OCI-LY7 (cell line): Measurements from ENCODE around the gene TBC1D30. TPM values are rescaled to one million over a fixed set of nuclear protein-coding genes. Genes with fewer than 3 reads are reported as not detected.

Experiments used
- BruUV-seq: library from RNA; stranded (reverse); fragments of 400-500 nt; replicated peaks from 2 replicates; lab custom pipeline; 2021; lab: Mats Ljungman, UMichigan
- CTCF ChIA-PET: fragments of 300-600 bp; sonication (Branson Sonifier 250); formaldehyde crosslinking; loops from one replicate; lab custom pipeline; 2022; ENCODE audit warnings: antibody characterized with exemption; ENCODE audit not compliant: unreplicated experiment; lab: Charles Lee
- POLR2A ChIA-PET: fragments of 300-600 bp; sonication (Branson Sonifier 250); formaldehyde crosslinking; loops from one replicate; lab custom pipeline; 2022; ENCODE audit warnings: antibody characterized with exemption; lab: Charles Lee
- DNase-seq: peaks from one replicate; pipeline ENCODE4 v3.0.0-alpha.2; 2015; ENCODE audit warnings: low spot score
- H2AFZ ChIP-seq: fragments of 200-600 bp; sonication (generic), shearing (Covaris generic); 2 replicates; pipeline ENCODE4 v1.6.1; 2014; ENCODE audit warnings: mild to moderate bottlenecking, antibody characterized with exemption, low read length, moderate library complexity
- H3K27ac ChIP-seq: fragments of 200-600 bp; sonication (generic); 2 replicates; pipeline ENCODE4 v1.5.1; 2014; ENCODE audit warnings: mixed run types, low read depth, mild to moderate bottlenecking, moderate library complexity, low read length, inconsistent platforms; ENCODE audit not compliant: poor library complexity, severe bottlenecking
- H3K36me3 ChIP-seq: fragments of 200-600 bp; sonication (generic); 2 replicates; pipeline ENCODE4 v1.6.1; 2014; ENCODE audit warnings: mild to moderate bottlenecking, antibody characterized with exemption, low read length, moderate library complexity, mixed read lengths; ENCODE audit not compliant: insufficient read depth
- H3K4me1 ChIP-seq: fragments of 200-600 bp; sonication (generic); 2 replicates; pipeline ENCODE4 v1.5.1; 2014; ENCODE audit warnings: mild to moderate bottlenecking, low read length; ENCODE audit not compliant: insufficient read depth, poor library complexity, severe bottlenecking
- H3K4me2 ChIP-seq: fragments of 200-600 bp; sonication (generic); 2 replicates; pipeline ENCODE4 v1.6.1; 2014; ENCODE audit warnings: mild to moderate bottlenecking, low read length
- H3K4me3 ChIP-seq: fragments of 200-600 bp; sonication (generic); 2 replicates; pipeline ENCODE4 v1.5.1; 2014; ENCODE audit warnings: mild to moderate bottlenecking, low read depth, low read length; ENCODE audit not compliant: poor library complexity, severe bottlenecking
- H3K79me2 ChIP-seq: fragments of 200-600 bp; sonication (generic); 2 replicates; pipeline ENCODE4 v1.6.1; 2016; ENCODE audit warnings: low read depth, mild to moderate bottlenecking, low read length, moderate library complexity, mixed read lengths; ENCODE audit not compliant: insufficient read depth
- H3K9me2 ChIP-seq: fragments of 200-600 bp; sonication (generic); 2 replicates; pipeline ENCODE4 v1.6.1; 2016; ENCODE audit warnings: mild to moderate bottlenecking, low read length, mixed read lengths; ENCODE audit not compliant: insufficient read depth
- H3K9me3 ChIP-seq: fragments of 200-600 bp; sonication (generic); 2 replicates; pipeline ENCODE4 v1.6.1; 2014; ENCODE audit warnings: mild to moderate bottlenecking, mixed run types, low read length, mixed read lengths
- H4K20me1 ChIP-seq: fragments of 200-600 bp; sonication (generic); 2 replicates; pipeline ENCODE4 v1.6.1; 2014; ENCODE audit warnings: mild to moderate bottlenecking, antibody characterized with exemption, low read length, moderate library complexity, mixed read lengths; ENCODE audit not compliant: insufficient read depth
- CTCF ChIP-seq: fragments of 200-600 bp; sonication (generic); conservative IDR thresholded peaks from 2 replicates; pipeline ENCODE4 v1.5.1; 2014; ENCODE audit warnings: mild to moderate bottlenecking, antibody characterized with exemption, low read length, moderate library complexity, mixed read lengths
- EZH2phosphoT487 ChIP-seq: fragments of 200-600 bp; sonication (generic); IDR thresholded peaks from 2 replicates; pipeline ENCODE4 v1.6.1; 2018; ENCODE audit warnings: low read depth, borderline replicate concordance, mild to moderate bottlenecking, mixed run types, antibody characterized with exemption, low read length, moderate library complexity, mixed read lengths
- intact Hi-C: fragments of 100-400 bp; cut with micrococcal nuclease; formaldehyde crosslinking; loops from one replicate; pipeline ENCODE4 v1.10.0; 2022; ENCODE audit not compliant: unreplicated experiment
- total RNA-seq, 2 experiments: library from RNA; depleted of rRNA in 1 of 2; stranded (reverse); fragments of >200 nt in 1 of 2; shearing (Covaris generic) in 1 of 2; gene quantifications; 2 replicates each; pipeline ENCODE4 v1.2.3, GENCODE V29; 2014 to 2022

TBC1D30 gene
- total RNA-seq, 2 experiments from 2014 or later, result 0.13 to 4.6 TPM

GRCh38 chr12:64833928-64834327 is 9.5 kb downstream of the TBC1D30 start:
- Histone ChIP-seq H3K36me3 (no peaks in the 10 kb centered on the region), H3K27ac (no peak overlapping the region), H3K79me2 (no peaks in the 10 kb centered on the region), H3K4me1 (no peaks in the 10 kb centered on the region), H3K9me2 (no peaks in the 10 kb centered on the region), H3K4me3 (no peak overlapping the region), H3K9me3 (no peaks in the 10 kb centered on the region), H3K4me2 (no peak overlapping the region), H2AFZ (no peak overlapping the region), H4K20me1 (no peaks in the 10 kb centered on the region)
- no peak for DNase-seq
- intact Hi-C loops, result no loop called here
- no peak for TF ChIP-seq CTCF
- no peak for TF ChIP-seq EZH2phosphoT487
- BruUV-seq, result no TSS peak
- ChIA-PET CTCF (no interaction called here), POLR2A (interaction anchor here (0.6 to 0.7 kb wide), 2 partner anchors 469 to 658 kb away, joined by 3 to 5 read pairs; no protein-coding TSS in a partner anchor)

- intact Hi-C loops, result no loop called here
- H3K4me2 ChIP-seq, result no peak overlapping the region
- no TSS peak for BruUV-seq
These were observed 11.5 kb downstream of the TBC1D30 start for GRCh38 chr12:64835901-64836300.

More at GRCh38 chr12:64835901-64836300, 11.5 kb downstream of the TBC1D30 start:
- Histone ChIP-seq H3K4me3 (no peak overlapping the region), H3K27ac (no peak overlapping the region), H3K79me2 (no peaks in the 10 kb centered on the region), H3K4me1 (no peaks in the 10 kb centered on the region), H3K36me3 (no peaks in the 10 kb centered on the region), H4K20me1 (no peaks in the 10 kb centered on the region), H3K9me2 (no peaks in the 10 kb centered on the region), H2AFZ (no peak overlapping the region), H3K9me3 (no peaks in the 10 kb centered on the region)
- TF ChIP-seq CTCF, result no peak
- no peak for TF ChIP-seq EZH2phosphoT487
- ChIA-PET CTCF (no interaction called here), POLR2A (interaction anchor here (0.6 to 1.3 kb wide), 3 partner anchors 15 to 203 kb away, joined by 3 to 6 read pairs (median 3); no protein-coding TSS in a partner anchor)
- no peak for DNase-seq
